Glomerular visceral epithelial cell (primary cell): Measurements from ENCODE around the gene ANKRD22.

Experiments used
- DNase-seq: peaks from one replicate; pipeline ENCODE4 v3.0.0-alpha.2; 2016; ENCODE audit errors: extremely low spot score

ANKRD22 gene

DNA sequence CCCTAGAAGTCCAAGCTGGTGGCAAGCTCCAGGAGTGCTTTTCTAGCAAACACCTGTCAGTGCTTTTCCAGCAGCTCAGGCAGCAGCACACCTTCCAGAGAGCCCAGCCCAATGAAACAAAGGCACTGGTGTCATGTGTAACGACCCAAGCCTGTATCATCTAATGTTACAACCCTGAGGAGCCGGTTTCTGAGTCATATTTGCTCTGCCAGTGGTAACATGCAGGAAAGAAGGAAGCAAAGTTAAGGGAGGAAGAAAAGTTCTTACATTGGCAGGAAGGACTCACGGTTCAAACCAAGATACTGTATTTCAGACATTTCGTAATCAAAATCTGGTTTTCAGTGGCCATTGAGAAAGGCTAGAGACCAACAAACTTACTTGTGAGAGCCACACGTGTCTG, at the start of gene ANKRD22:
ANKRD22 (minus strand) TSS at position 139 of the 400 bp plus-strand sequence. CDS start 237 bp downstream, outside the sequence.
- peak; percentile 26 for DNase-seq

DNA sequence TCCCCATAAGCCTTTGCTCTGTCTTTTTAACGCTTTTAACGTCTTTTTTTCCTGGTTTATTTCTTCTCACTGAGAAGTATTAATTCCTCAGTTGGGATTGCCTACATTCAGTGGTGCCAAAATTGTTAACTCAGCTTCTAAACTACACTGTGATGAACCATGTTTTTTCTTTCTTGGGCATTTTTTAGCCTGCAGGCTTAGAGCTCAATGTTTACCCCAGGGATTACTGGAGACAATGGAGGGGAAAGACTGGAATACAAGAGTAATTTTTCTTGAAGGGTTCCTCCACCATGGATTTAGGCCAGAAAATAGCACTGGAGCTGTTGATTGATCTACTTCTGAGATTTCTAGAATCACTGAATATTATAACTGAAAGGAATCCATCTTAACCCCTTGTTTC, 48.2 kb upstream of the ANKRD22 start:
- no peak for DNase-seq

DNA sequence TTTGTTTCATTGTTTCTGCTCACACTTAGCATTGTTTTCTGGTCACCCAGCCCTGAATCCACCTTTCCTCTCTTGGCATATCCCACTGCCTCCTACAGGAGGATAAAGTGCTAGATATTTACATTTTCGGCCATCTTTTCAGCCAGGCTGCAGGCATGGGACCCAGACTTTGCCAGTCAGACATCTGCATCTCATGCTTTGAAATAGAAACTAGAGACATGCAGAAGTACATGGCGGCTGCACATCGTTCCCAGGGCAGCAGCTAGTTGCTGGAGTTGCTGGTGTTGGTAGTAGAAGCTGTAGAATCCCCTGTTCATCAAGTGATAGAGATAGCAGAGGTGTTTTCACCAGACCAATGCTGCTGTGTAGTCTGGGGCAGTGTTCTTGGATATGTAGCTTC, 47.1 kb upstream of the ANKRD22 start:
- no peak for DNase-seq

DNA sequence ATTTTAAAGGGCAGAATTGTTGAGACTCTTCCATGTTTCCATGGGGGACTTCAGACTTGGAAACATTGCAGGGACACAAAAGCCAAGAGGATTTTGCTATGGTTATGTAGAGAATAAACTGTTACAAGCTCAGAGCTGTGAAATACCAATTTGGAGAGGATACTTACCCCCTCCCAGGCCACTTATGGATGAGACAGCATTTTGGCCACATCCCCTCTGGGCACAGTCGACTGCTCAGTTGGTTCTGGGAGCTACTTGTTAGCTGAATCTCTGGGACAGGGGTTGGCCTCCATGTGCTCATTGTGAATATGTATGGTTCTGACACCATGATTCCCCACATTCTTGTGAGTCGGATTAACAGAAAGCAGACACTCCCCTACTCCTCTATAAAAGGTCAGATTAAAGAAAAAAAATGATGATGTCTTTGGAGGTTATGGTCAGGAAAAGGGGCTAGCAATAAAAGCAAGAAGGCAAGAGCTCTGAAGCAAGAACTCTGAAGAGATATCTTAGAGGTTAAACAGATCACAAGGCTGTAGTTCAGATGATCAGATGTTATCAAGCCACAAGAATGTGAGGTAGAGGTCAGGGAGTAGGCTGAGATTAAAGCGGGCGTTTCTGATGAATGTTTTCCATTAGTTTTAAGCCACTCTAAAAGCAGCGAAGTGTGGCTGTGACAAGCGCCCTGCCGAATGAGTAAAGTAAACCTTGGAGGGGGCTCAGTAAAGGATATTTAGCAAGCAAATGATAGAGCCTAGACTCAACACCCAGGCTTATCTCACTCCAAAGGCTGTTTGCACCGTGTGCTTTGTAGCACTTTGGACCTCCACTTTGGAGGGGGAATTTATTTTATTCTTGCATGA, 45.6 kb upstream of the ANKRD22 start:
- DNase-seq = no peak

DNA sequence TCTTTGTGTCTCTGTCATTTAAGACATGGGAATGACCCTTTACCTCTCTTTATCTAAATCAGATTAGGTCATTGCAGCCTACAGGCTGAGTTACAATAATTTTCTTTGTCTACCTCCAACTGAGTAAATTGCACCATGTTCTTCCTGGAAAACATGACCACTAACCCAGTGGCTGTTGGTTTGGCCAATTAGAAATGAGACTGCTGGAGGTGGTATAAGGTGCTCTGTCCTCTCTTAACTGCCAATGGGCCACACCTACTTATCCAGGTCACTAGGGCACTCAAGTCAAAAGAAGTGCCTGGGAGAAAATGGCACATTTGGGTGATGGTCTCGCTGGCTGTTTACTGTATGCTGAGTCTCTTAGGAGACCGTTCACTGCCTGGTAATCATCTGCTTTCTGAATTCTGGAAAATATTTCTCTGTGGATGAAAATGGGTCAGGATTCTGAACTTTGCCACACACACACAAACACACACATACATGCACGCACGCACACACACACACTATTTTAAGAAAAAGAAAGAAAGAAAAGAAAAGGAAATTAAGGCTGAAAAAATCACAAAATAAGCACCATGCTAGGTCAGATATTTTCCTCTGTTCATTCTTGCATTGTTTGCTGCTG, 44.8 kb upstream of the ANKRD22 start:
- DNase-seq = no peak

DNA sequence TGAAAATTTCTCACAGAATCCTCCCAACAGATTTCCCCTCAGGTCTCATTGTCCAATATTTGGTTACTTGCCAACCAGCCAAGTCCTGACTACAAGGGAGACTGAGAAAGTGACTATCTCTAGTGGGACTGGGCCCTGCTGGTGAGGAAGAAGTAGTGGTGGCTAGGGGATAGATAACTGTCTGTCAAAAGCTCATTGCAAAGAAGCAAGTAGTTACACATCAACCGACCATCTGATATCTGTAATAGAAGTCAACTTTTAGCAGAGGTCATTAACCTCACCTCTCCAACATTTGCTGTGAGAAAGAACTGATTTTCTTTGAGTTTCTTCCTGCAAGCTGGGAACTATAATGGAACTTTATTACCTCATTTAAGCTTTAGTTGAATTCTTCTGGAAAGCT, 43.6 kb upstream of the ANKRD22 start:
- no peak for DNase-seq

DNA sequence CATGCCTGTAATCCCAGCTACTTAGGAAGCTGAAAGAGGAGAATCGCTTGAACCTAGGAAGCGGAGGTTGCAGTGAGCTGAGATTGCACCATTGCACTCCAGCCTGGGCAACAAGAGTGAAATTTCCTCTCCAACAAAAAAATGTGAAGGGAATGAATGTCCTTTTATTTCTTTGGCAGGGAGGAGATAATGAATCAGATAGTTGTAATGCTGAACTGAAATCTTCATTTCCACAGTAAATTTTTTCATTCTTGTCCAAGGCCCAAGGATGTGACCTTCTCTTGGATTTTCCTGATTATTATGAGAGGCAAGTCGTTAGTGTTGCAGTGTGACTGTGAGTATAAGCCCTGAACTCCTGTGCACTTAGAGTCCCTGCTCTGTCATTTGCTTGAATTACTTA, 42.0 kb upstream of the ANKRD22 start:
- DNase-seq = no peak

DNA sequence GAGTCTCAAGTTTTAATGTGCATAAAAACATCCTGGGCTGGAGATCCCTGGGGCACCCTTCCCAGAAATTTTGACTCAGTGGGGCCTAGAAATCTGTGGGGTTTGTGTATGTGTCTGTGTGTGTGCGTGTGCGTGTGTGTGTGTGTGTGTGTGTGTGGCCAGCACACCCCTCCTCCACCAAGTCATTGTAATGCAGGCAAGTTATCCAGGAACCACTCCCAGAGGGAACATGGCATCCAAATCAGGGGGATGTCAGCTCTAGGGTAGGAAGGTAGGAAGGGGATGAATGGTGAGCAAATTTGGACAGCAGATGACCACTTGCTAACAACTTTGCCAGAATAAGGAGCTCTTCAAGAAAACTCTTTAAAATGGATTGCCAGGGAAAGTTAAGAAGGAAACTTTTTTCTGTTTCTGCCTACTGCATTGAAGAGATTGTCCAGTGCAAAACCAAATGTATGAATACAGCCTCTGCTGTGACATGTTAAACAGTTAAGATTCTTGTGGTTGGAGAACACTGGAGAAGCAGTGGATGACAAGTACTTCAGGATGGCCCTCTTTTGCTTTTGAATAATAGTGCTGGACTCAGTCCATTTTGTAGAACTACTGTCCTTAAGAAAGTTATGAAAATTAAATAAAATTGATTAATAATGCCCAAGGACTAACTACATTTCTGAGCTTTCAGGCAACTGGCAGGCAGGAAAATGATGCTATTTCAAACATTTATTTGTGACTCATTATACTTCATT, 40.8 kb upstream of the ANKRD22 start:
- DNase-seq = peak; percentile 18

DNA sequence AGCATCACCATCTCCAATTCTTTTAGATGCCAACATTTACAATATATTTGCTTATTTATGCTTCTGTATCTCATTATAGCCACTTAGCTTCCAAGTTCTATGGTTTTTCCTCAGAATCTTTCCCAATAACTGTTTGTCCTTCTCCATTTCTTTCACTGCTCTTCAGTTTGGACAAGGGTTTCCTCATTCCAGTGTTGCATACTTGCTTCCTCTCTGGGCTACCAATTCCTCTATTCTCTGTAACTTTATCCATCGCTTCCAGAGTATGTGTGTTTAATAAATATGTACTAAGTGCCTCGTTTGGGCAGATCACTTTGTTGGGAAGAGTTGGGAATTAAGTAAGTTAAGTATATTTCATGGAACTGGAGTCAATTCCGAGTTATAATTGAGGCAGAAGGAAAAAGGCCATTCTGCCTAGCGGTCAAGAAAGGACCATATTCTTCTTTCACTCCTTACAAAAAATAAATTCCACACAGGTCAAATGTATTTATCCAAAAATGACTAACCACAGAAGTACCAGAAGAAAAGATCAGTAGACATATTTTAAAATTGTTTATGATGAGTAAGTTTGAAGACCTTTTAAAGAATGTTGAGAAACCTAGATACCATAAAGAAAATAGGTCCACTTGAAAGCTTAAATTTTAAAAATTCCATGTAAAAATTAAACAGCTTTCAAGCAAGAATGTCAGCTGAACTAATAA, 39.2 kb upstream of the ANKRD22 start:
- DNase-seq = no peak

DNA sequence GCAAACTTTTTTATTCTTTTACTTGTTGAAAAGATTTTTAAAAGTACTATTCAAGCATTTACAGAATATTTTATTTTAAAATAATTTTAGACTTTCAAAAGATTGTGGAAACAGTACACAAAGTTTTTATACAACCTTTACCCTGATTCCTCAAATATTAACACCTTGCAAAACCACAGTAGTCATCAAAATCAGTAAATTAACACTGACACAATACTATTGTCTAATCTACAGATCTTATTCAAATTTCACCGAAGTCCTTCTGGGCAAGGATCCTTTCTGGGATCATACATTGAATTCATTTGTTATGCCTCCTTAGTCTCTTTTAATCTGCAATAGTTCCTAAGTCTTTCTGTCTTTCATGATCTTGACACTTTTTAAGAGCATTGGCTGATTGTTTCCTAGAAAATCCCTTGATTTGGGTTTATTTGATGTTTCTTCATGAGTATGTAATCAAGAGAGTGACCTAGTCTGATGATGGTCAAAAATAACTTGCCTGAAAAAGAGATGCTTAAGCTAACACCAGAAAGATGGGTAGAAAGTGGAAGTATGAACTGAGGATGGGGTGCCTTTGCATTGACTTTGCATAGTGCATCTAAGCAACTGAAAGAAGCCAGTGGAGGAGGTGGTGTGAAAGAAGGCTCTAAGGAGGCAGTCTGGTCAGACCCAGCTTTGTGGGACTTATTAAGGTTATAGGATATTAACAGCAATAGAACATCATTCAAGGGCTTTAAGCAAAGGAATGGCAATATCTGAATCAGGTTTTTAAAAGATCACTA, 38.1 kb upstream of the ANKRD22 start:
- DNase-seq = no peak

DNA sequence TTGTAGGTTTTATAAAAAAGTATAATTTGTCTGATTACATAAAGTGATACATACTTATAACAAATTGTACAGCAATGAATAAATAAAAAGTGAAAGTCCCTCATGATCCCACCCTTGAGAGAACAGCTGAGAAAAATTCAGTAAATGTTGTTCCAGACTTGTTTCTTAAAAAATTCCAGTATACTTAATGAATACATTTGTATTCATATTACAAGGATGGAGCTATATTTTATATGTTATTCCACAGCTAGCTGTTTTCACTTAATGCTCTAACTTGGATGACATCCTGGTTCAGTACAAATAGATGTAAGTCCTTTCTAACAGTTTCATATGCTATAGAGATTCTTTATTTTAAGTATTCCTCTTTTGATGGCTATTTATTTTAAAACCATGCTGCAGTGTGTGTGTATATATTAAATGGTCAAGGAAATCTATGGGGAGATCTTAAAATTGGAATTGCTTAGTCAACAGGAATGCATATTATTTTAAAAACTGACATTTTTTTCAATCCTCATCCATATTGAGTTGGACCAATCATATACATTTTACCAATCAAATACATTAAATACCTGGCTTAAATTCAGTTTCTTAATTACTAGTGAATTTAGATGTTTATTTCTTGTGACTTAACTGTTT, 37.3 kb upstream of the ANKRD22 start:
- no peak for DNase-seq

DNA sequence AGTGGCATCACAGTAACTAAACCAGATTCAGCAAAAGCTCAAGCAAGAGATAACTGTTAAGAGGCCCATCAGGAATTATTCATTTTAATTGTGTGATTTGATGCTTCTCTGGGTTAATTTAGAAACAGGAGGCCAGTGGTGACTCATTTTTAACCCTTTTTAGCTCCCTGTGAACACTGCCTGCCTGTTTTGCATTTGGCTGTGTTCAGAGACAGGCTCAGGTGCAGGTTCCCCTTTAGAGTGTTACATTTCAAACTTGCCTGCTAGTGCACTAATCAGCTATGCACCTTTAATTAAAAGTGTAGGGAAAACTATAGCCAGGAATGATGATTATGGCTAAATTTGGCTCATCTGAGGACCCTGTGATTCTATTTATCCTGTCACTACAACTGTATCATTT, 34.9 kb upstream of the ANKRD22 start:
- DNase-seq = no peak

DNA sequence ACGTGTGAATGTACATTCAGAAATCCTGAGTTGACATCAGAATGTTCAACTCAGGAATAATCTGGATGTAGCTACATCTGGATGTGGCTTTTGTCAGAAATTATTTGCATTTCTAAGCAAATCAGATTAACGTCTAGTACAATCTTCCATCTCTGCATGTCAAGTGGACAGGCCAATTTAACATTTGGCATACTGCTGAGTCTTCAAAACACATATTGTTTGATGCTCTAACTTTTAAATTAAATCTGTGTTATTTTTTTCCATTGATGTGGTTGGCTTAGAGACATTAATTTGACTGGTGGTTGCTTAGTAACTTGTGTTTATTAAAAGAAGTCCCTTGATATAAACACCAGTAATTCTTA, 31.8 kb upstream of the ANKRD22 start:
- DNase-seq = no peak

DNA sequence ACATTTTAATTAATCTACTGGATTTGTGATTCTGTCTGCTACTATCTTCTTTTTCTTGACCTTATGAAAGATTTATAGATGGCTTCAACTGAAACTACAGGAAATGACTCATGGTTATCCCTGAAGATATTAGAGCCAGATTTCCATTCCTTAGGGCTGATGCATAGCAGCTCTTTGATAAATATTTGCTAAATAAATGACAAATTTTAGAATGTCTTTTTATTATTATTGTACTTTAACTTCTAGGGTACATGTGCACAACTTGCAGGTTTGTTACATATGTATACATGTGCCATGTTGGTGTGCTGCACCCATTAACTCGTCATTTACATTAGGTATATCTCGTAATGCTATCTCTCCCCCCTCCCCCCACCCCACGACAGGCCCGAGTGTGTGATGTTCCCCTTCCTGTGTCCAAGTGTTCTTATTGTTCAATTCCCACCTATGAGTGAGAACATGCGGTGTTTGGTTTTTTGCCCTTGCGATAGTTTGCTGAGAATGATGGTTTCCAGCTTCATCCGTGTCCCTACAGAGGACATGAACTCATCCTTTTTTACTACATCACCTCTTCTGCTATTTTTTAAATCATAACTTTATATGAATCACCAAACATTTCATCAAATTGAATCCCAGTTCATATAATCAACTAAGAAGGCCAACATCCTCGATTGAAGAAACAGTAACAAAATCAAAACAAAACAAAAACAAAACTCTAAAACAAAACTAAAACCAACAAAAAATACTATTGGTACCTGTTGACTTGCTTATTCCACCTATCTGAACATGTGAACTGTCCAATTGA, 31.2 kb upstream of the ANKRD22 start:
- peak; percentile 56 for DNase-seq

DNA sequence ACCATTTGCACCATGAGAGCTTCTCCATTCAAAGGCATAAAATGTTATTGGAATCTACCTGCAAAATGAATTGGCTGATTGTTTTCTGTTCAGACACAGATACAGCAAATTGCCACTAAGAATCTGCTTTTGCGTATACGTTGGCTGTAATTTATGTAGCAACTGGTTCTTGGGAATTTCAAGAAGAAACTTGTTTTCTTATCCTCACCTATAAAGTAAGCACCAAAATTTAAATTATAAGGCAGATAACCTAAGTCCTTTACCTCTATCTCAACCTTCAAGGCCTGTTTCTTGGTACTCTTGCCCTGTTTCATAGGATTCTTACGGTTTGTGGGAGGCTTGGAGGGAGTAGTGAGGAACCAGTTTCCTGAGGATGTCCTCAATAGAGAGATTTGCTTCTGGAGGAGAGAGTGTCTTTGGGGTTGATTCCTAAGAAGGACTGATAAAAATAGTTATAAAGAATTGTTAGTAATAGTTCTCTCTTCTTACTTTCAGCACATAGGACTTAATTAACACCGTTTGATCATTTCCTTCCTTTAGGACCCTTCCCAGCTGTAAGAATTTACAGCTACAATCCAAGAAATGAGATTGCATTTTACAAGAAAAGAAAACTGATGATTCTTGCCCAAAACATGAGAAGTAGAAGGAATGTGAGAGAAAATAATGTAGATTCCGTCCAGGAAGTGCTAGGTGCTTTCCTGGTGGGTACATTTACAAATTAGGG, 30.4 kb upstream of the ANKRD22 start:
- DNase-seq = no peak

DNA sequence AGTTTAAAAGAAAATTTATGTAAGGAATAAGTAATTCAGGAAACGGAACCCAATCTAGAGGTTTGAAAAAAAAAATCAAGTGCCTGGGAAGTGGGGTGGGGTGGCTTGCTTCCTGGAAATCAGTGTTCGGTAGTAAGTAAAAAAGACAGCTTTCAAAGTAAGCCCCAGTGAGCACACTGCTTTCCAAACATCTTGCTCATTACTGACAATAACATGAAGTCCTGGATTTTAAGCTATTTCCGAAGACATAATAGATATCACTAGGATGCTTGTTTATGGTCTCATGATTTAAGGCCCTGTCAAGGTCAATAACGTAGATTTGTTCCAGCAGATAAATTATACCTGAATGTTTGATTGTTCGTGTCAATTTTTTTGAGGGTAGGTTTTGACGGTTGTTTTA, 29.7 kb upstream of the ANKRD22 start:
- peak; percentile 16 for DNase-seq

DNA sequence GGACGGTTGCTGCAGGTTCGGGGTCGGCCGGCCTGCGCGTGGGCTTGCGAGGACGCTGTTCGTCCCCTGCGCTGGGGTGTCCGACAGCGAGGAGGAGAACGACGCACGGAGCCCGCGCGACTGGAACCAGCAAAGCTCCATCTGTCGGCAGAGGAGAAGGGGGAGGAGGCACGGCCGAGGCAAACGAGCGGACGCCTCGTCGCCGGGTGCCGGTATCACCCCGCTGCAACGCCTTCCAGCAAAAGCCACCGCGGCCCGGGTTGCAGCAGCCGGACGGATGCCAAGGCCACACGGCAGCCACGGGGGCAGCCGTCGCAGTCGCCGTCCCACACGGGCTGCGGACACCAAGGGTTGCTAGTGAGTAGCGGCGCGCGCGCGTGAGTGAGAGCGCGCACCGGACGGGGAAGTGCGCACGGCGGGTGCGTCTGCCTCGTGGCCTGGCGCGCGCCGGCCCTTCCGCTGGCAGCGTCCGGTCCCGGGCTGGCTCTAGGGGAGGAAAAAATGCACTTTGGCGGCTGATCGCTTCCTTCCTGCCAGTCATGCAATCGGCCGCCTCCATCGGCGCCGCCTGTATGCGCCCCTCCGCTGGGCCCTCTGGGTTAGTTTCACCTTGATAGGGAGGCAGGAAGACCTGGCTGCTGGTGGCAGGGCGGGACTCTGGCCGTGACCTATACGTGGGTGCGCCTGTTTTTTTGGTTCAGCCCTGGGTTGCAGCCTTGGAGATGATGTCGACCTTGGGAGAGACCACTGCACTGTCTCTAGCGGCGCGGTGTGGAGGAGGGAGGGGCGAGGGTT, 28.8 kb upstream of the ANKRD22 start:
- peak; percentile 83 for DNase-seq

DNA sequence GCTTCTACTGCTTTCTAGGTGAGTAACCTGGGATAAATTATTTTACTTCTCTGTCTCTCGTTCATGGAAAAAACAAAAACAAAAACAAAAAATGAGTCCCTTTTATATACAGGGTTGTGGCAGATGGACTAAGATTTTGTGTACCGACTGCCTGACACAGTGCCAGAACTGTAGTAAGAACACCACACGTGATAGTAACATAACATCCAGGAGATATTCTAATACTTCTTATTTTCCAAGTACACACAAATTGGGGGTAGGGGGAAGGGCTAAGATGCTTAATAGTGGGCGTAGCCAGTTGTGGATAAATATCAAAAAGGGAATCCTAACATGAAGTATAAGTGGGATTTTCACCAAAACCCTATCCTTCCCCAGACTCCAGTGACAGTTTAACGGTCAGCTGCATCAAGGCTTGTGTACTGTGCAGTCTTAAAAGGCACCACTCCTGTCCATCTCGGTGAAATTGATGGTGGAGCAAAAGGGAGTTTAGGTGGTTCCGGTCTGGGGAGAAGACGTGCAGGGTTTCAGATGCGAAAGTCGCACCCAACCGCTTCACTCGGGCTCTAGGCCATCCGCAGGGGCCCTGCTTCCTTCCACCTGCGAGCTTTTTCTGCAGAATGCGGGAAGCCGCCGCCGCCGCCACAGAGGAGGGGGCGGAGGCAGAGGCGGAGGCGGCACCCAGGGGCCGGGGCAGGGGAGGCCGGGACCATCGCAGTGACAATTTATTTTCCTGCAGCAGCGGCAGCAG, 28.1 kb upstream of the ANKRD22 start, which contains the start of gene STAMBPL1:
STAMBPL1 (plus strand) TSS at position 712 of the 748 bp plus-strand sequence. CDS start 21,464 bp downstream, outside the sequence.
- DNase-seq = peak; percentile 58
